Activated naive CD4-positive, alpha-beta T cell treated with anti-CD3 and anti-CD28 coated beads, Interleukin-2, amount 50 U/mL, for 16 hours (primary cell): ENCODE measurements around the gene SUMO2.
"Not testable (repeated sequence)": the region's sequence is repeated elsewhere in the genome, so short reads cannot be mapped to it uniquely, and the experiment has no call there.

Experiments
- DNase-seq: peaks from one replicate; pipeline ENCODE4 v3.0.0-alpha.2; 2020

SUMO2 gene

DNA sequence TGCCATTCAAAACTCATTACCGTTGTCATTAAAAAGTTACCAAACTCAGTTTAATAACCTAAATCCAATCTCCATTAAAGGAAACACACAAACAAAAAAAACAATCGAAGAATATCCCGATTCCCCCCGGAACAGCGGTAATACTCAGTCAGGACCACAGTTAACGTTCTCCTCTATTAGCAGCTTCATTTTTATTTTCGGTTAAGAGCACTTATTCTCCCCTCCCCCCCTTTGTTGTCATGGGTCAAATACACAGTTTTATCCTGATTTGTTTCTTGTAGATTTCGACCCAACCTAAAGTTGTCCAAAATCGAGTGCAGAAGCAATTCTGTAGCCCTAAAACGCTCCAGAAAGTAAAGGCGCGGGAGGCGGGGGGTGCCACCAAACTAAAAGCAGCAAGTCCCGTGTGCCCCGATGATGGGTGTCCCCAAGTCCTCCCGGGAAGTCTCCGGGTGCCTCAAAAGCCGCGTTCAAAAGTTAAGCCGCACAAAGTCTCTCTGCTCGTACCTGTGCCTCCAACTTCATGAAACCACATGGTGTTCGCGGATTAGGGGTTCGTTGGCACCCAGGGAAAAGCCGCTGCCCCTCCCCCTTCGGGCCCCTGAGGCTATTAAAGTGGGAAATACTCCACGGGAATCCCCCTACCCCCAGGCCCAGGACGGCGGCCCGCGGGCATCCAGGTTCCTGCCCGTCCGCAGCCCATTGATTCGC lies 996 bp downstream of the SUMO2 start:
- DNase-seq = peak; percentile 46

GRCh38 chr17:75181110-75181509 lies 1.6 kb downstream of the SUMO2 start:
- DNase-seq = no peak

GRCh38 chr17:75178453-75178852 lies 4.3 kb downstream of the SUMO2 start:
- no peak for DNase-seq

- no peak for DNase-seq
These were observed 6.1 kb downstream of the SUMO2 start for GRCh38 chr17:75176625-75177024.

GRCh38 chr17:75174996-75175395 lies 7.8 kb downstream of the SUMO2 start:
- DNase-seq = no peak

- no peak for DNase-seq
These were observed 9.2 kb downstream of the SUMO2 start for GRCh38 chr17:75173526-75173925.

GRCh38 chr17:75168998-75169397 lies 13.8 kb downstream of the SUMO2 start:
- no peak for DNase-seq

DNA sequence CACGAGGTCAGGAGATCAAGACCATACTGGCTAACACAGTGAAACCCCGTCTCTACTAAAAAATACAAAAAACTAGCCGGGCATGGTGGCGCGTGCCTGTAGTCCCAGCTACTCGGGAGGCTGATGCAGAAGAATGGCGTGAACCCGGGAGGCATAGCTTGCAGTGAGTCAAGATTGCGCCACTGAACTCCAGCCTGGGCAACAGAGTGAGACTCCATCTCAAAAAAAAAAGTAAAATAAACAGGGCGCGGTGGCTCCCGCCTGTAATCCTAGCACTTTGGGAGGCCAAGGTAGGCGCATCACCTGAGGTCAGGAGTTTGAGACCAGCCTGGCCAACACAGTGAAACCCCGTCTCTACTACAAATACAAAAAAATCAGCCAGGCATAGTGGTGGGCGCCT lies 18.2 kb downstream of the SUMO2 start:
- not testable (repeated sequence) for DNase-seq

- DNase-seq = no peak
These were observed 19.7 kb downstream of the SUMO2 start for GRCh38 chr17:75163074-75163473.

- DNase-seq = no peak
These were observed 22.5 kb downstream of the SUMO2 start for GRCh38 chr17:75160211-75160610.

GRCh38 chr17:75159196-75160031 lies 23.3 kb downstream of the SUMO2 start:
- DNase-seq = no peak

DNA sequence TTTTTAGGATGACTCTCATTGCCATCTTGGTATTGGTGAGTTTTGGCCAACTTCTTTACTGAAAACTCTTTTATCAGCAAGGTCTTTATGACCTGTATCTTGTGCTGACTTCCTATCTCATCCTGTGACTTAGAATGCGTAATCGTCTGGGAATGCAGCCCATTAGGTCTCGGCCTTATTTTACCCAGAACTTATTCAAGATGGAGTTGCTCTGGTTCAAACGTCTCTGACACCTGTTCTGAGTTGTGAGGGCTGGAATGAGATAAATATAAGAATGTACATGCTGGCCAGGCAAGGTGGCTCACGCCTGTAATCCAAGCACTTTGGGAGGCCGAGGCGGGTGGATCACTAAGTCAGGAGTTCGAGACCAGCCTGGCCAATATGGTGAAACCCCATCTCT lies 24.3 kb downstream of the SUMO2 start:
- DNase-seq = not testable (repeated sequence)

DNA sequence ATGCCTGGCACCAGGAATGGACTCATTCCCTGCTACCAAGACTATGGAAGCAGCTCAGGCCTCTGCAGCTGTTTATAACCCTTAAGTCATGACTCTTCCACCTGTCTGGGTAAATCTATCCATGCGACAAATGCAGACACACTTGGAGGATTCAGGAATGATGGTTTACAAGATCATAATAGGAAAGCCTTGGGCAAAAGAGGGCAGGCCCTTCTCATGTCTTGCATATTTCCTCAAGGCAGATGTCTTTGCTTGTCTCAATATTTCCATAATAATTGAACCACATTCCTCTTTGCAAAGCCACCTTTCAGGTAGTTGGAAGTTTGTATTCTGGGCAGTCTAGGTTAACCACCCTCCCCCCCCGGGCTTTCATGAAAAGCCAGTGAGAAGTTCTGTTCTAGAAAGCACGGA lies 27.6 kb downstream of the SUMO2 start:
- DNase-seq = no peak

- DNase-seq = peak; percentile 97
These were observed 28.3 kb downstream of the SUMO2 start, which contains the start of gene JPT1 for GRCh38 chr17:75154195-75155106. Gene JPT1 (minus strand): TSS chr17:75154512. CDS start chr17:75154397, 115 bp downstream.

DNA sequence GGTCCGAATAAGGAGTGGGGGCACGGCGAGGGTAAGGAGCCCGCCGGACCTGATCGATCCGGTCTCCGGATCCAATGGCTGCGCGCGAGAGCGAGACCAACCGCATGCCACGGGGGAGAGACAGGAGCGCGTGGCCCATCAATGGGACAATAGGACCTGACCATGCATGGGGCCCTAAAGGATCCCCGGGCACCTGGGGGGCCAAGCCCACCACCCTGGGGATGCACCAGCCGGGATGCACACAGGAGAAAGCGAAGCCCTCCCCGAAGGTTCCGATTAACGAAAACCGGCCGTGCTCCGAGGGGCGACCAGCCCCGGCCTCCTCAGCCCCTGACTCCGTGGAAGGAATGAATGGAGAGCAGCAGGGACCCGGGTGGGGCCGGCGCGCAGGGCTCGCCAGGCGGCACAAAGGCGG lies 29.0 kb downstream of the SUMO2 start:
- no peak for DNase-seq

DNA sequence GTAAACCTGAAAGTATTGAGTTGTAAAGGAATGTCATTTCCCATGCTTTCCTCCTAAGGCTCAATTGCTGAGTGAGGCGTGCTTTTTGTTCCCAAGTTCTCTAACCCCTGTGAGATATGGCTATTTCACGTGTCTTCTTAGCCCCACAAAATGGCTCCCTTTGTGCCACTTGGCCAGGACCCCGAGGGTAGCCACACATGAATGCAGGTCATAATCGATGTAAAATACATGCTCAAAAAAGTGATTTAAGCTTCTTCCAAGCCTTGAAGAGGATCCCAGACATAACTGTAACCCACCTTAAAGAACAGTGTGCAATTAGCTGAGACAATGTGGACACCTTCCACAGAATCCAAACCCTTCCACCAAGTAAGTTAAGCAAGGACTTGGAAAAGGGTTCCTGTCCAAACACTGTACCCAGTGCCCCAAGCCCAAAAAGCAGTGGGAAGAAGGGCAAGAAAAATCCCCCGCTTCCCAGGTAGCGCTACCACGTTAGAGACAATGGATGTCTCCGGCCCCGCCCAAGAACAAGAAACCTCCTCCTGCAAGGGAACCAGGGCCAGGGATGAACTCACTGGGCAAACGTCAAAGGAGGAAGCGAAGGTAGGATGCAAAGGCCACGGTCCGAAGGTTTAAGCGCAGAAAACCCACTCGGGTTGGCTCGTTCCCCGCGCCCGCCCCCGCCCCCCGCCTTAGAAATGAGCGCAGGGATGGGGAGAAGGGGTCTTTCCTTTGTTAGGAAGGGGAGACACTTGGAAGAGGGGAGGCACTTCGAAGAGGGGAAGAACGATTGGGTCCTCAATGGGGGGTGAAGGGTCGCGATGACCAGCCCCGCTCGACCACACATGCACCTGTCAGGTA lies 29.6 kb downstream of the SUMO2 start:
- DNase-seq = peak; percentile 17

DNA sequence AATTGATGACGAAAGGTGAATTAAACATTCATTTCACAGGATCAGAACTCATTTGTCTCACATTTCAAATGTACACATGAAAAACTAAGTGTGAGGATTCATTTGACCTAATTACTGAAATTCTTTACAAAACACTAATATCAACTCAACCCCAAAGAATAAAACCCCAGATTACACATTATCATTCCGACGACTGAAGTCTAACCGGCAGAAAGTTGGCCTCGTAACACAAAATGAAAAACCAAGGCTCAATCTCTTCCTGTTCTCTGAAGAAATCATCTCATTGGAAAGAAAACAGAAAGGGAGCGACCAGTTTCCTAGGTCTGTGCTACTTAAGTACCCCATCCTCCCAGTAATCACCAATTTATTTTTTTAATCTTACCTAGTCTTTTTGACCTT lies 30.2 kb downstream of the SUMO2 start:
- no peak for DNase-seq

DNA sequence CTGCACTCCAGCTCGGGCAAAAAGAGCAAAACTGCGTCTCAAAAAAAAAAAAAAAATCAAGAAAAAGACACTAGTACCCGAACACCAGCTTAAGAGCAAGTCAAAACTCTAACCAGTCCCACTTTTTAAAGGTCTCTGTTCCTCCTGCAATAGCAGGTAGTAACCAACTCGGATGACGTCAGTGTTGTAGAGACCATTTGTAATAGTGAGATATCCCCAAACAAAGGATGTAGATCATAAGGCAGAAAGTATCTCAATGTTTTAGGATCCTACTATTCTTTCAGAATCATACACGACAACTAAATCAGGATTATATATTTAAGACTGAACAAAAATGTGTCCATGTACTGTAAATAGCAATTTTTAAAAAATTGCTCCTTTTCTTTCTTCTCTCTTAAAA lies 30.8 kb downstream of the SUMO2 start:
- DNase-seq = no peak

GRCh38 chr17:75147878-75148546 lies 34.7 kb downstream of the SUMO2 start:
- no peak for DNase-seq

GRCh38 chr17:75146592-75146991 lies 36.2 kb downstream of the SUMO2 start:
- DNase-seq = no peak

GRCh38 chr17:75144816-75145512 lies 37.8 kb downstream of the SUMO2 start:
- DNase-seq = no peak
